ENCODE measurements around the gene KLHL26.

Gene KLHL26

GRCh38 chr19:18683958-18684641, 47.3 kb downstream of the KLHL26 start:
- no peak for DNase-seq (ENCODE audit: low read depth)

- DNase-seq (ENCODE audit: low read depth): no peak
These were observed 47.8 kb downstream of the KLHL26 start for GRCh38 chr19:18684642-18684993.

- DNase-seq (ENCODE audit: low read depth): peak; percentile 8
These were observed 48.9 kb downstream of the KLHL26 start for GRCh38 chr19:18685597-18686190.

- DNase-seq (ENCODE audit: low read depth): no peak
These were observed 51.1 kb downstream of the KLHL26 start for GRCh38 chr19:18687740-18688465.

GRCh38 chr19:18696023-18696422, 59.2 kb downstream of the KLHL26 start:
- DNase-seq (ENCODE audit: low read depth): no peak

GRCh38 chr19:18697680-18698079, 60.9 kb downstream of the KLHL26 start:
- no peak for DNase-seq (ENCODE audit: low read depth)

- DNase-seq (ENCODE audit: low read depth): no peak
These were observed 61.7 kb downstream of the KLHL26 start for GRCh38 chr19:18698321-18699167.

GRCh38 chr19:18699403-18700054, 62.7 kb downstream of the KLHL26 start:
- no peak for DNase-seq (ENCODE audit: low read depth)

GRCh38 chr19:18700501-18701249, 63.8 kb downstream of the KLHL26 start:
- peak; percentile 61 for DNase-seq (ENCODE audit: low read depth)

GRCh38 chr19:18701250-18701608, 64.4 kb downstream of the KLHL26 start:
- no peak for DNase-seq (ENCODE audit: low read depth)

- no peak for DNase-seq (ENCODE audit: low read depth)
These were observed 67.2 kb downstream of the KLHL26 start for GRCh38 chr19:18704054-18704453.

- no peak for DNase-seq (ENCODE audit: low read depth)
These were observed 68.1 kb downstream of the KLHL26 start for GRCh38 chr19:18704971-18705370.

GRCh38 chr19:18708452-18709231, 71.8 kb downstream of the KLHL26 start:
- no peak for DNase-seq (ENCODE audit: low read depth)

- DNase-seq (ENCODE audit: low read depth): no peak
These were observed 72.7 kb downstream of the KLHL26 start for GRCh38 chr19:18709546-18709945.

- DNase-seq (ENCODE audit: low read depth): no peak
These were observed 73.4 kb downstream of the KLHL26 start for GRCh38 chr19:18710186-18710585.

- DNase-seq (ENCODE audit: low read depth): no peak
These were observed 74.3 kb downstream of the KLHL26 start for GRCh38 chr19:18710996-18711751.

GRCh38 chr19:18711893-18712292, 75.1 kb downstream of the KLHL26 start:
- no peak for DNase-seq (ENCODE audit: low read depth)

- DNase-seq (ENCODE audit: low read depth): no peak
These were observed 76.2 kb downstream of the KLHL26 start for GRCh38 chr19:18712981-18713380.

GRCh38 chr19:18713550-18714117, 76.8 kb downstream of the KLHL26 start:
- DNase-seq (ENCODE audit: low read depth): no peak
